Cardiac muscle cell (in vitro differentiated cells and primary cell): ENCODE measurements around the gene CHKA. TPM values are rescaled to one million over a fixed set of nuclear protein-coding genes. Genes with fewer than 3 reads are reported as not detected.
A peak's percentile ranks its signal among the peaks of the same experiment; 100 is the strongest.

Source experiments
- DNase-seq, 2 donors: peaks; one replicate each; pipeline versions ENCODE4 v3.0.0 to v3.0.0-alpha.2; 2010 to 2017; ENCODE audit warnings: low read depth in 1 of 2, low spot score in 1 of 2
- H3K27ac ChIP-seq: fragments of 200-600 bp; sonication (generic); 2 replicates; pipeline ENCODE4 v1.5.1; 2016
- H3K27me3 ChIP-seq: fragments of 200-600 bp; sonication (generic); 2 replicates; pipeline ENCODE4 v1.6.0; 2016; ENCODE audit warnings: control low read depth
- H3K36me3 ChIP-seq: fragments of 200-600 bp; sonication (generic); 2 replicates; pipeline ENCODE4 v1.5.1; 2016; ENCODE audit warnings: control low read depth
- H3K4me1 ChIP-seq: fragments of 200-600 bp; sonication (generic); 2 replicates; pipeline ENCODE4 v1.8.1; 2017; ENCODE audit warnings: low read depth, mild to moderate bottlenecking, mixed run types
- H3K4me3 ChIP-seq: fragments of 200-600 bp; sonication (generic); 2 replicates; pipeline ENCODE4 v1.5.1; 2016; ENCODE audit warnings: mild to moderate bottlenecking
- H3K9me3 ChIP-seq: fragments of 200-600 bp; sonication (generic); 2 replicates; pipeline ENCODE4 v1.5.1; 2017; ENCODE audit warnings: low read depth, mild to moderate bottlenecking, control low read depth
- CTCF ChIP-seq: IDR thresholded peaks from 2 replicates; pipeline ENCODE4 v1.5.1; 2012; ENCODE audit warnings: low read depth, mild to moderate bottlenecking, low read length
- polyA plus RNA-seq: library from polyadenylated mRNA; unstranded; fragments of >200 nt; fragmentation: Nextera tagmentation; extraction: Ambion mirVana; gene quantifications from 2 replicates; pipeline ENCODE4 v1.2.1, GENCODE V29; 2016
- total RNA-seq: library from RNA; depleted of rRNA; stranded (reverse); fragments of >200 nt; gene quantifications from 2 replicates; pipeline ENCODE4 v1.2.3, GENCODE V29; 2016

The CHKA gene
- total and polyA plus RNA-seq, 2 experiments from 2014 or later = 37.6 to 143 TPM

- H3K4me3 ChIP-seq = no peak overlapping the region
- TF ChIP-seq CTCF = no peak
- H3K4me1 ChIP-seq = peaks cover 14% of the 10 kb centered on the region
- no peaks in the 10 kb centered on the region for H3K36me3 ChIP-seq
- no peaks in the 10 kb centered on the region for H3K27me3 ChIP-seq
- no peak overlapping the region for H3K27ac ChIP-seq
- no peak for DNase-seq
- H3K9me3 ChIP-seq = no peaks in the 10 kb centered on the region
Observed at GRCh38 chr11:68136866-68137265, 15.7 kb upstream of the CHKA start.

DNA sequence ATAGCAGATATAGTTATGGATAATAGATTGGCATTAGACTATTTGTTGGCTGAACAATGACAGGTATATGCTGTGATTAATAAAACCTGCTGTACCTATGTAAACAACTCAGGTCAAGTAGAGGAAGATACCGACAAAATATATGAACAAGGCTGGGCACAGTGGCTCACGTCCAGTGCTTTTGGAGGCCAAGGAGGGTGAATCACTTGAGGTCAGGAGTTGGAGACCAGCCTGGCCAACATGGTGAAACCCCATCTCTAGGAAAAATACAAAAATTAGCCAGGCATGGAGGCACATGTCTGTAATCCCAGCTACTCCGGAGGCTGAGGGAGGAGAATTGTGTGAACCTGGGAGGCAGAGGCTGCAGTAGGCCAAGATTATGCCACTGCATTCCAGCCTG is 14.0 kb upstream of the CHKA start:
- no peak for DNase-seq
- H3K36me3 ChIP-seq = no peaks in the 10 kb centered on the region
- no peak overlapping the region for H3K27ac ChIP-seq
- no peaks in the 10 kb centered on the region for H3K9me3 ChIP-seq
- no peak for TF ChIP-seq CTCF
- no peak overlapping the region for H3K4me3 ChIP-seq
- H3K4me1 ChIP-seq = peaks cover 9% of the 10 kb centered on the region
- no peaks in the 10 kb centered on the region for H3K27me3 ChIP-seq

DNA sequence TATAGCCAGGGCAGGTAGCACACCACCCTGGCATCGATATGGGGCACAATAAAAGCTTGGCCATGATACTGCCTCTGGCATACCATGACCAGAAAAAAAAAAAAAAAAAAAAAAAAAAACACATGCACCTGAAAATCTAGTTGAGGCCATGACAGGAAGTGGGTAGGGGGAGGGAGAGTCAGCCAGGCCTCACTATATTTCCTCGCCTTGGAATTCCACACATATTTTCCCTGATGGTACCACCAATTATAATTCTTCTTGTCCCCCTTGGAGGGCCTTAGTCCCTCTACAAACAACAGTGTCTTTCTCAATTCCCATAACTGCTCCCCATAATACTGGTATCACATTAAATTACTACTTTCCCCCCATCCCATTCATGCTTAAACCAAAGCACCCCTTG is 12.6 kb upstream of the CHKA start:
- no peak for DNase-seq
- H3K4me3 ChIP-seq = no peak overlapping the region
- H3K9me3 ChIP-seq = no peaks in the 10 kb centered on the region

GRCh38 chr11:68130121-68130520 is 8.9 kb upstream of the CHKA start:
- H3K27ac ChIP-seq = no peak overlapping the region
- H3K9me3 ChIP-seq = no peaks in the 10 kb centered on the region
- no peak for TF ChIP-seq CTCF
- H3K4me1 ChIP-seq = peaks cover 16% of the 10 kb centered on the region
- no peak overlapping the region for H3K4me3 ChIP-seq
- H3K36me3 ChIP-seq = no peaks in the 10 kb centered on the region
- no peaks in the 10 kb centered on the region for H3K27me3 ChIP-seq
- DNase-seq = no peak

More for the DNA sequence above, 12.6 kb upstream of the CHKA start:
- Histone ChIP-seq H3K27ac (no peak overlapping the region), H3K4me1 (peaks cover 9% of the 10 kb centered on the region), H3K36me3 (no peaks in the 10 kb centered on the region), H3K27me3 (no peaks in the 10 kb centered on the region)
- no peak for TF ChIP-seq CTCF

DNA sequence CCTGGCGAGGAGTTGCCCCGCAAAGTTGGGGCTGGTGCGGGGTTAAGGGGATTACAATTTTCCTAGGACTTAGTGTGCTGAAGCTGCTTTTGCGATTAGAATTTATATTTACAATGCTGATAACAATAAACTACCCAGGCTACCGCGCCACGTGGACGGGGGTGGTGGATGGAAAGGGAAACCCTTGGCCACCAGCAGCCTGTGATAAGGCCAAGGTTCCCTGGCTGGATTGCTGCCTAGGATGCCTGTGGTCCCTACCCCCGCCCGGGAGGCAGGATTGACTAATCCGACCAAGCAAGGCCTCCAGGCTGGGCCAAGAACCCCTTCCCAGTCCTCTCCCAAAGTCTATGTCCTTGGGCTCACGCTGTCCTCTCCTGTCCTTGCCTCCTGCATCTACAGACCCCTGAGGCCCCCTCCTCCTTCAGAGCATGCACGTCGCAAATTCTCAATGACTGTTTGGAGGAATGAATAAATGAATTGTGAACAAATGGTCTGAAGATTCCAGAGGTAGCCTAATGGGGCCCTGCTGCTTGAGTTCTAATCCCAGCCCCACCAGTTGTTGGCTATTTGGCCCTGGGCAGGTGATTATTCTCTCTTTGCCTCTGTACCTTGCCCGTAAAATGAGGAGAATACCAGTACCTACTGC is 7.6 kb upstream of the CHKA start:
- TF ChIP-seq CTCF = no peak
- DNase-seq = peak; percentile 79 to 97
- H3K27me3 ChIP-seq = no peaks in the 10 kb centered on the region
- peak overlapping the region; percentile 92 for H3K27ac ChIP-seq
- no peaks in the 10 kb centered on the region for H3K36me3 ChIP-seq
- peaks cover 16% of the 10 kb centered on the region for H3K4me1 ChIP-seq
- H3K9me3 ChIP-seq = no peaks in the 10 kb centered on the region
- peak overlapping the region; percentile 16 for H3K4me3 ChIP-seq
